Pancreas (tissue), 10 donors: ENCODE results near the gene MOGAT2. TPM values are rescaled to one million over a fixed set of nuclear protein-coding genes. Genes with fewer than 3 reads are reported as not detected.
A peak's percentile ranks its signal among the peaks of the same experiment; 100 is the strongest.

Experiments
- ATAC-seq, 4 donors: fragments of 200-7000 bp; cut with Tn5 transposase; one replicate each; pipeline versions ENCODE4 v1.8.0 to v1.9.1; 2020; ENCODE audit warnings: mild to moderate bottlenecking in 4 of 4, moderate library complexity in 4 of 4
- DNase-seq, 6 donors: peaks; one replicate each; pipeline ENCODE4 v3.0.0-alpha.2; 2020
- FAIRE-seq: peaks from 2 replicates; lab custom pipeline; 2012; peaks lifted over from hg19 to GRCh38; lab: Jason Lieb, UNC
- H3K27ac ChIP-seq, 4 donors: fragments of 200-600 bp; sonication (generic); 1 replicate in 3 of 4; 2 replicates in 1 of 4; pipeline versions ENCODE4 v1.5.0 to v1.8.0; 2020
- H3K27me3 ChIP-seq, 4 donors: fragments of 200-600 bp; one replicate each; pipeline ENCODE4 v1.8.0; 2021
- H3K36me3 ChIP-seq, 3 donors: fragments of 200-600 bp; sonication (generic) in 1 of 3; one replicate each; pipeline versions ENCODE4 v1.5.0 to v1.8.0; 2020 to 2021
- H3K4me1 ChIP-seq, 3 donors: fragments of 200-600 bp; one replicate each; pipeline ENCODE4 v1.8.0; 2021
- H3K4me3 ChIP-seq, 4 donors: fragments of 200-600 bp; sonication (generic) in 2 of 4; one replicate each; pipeline versions ENCODE4 v1.5.0 to v1.8.0; 2020 to 2021
- H3K9me3 ChIP-seq, 4 donors: fragments of 200-600 bp; one replicate each; pipeline ENCODE4 v1.8.0; 2021
- WGBS, 2 donors: extraction: QIAGEN DNeasy Blood & Tissue Kit; methylation state at CpG; one replicate each; pipeline ENCODE4 v1.1.7; 2013; 5-methylcytosine and 5-hydroxymethylcytosine counted together
- intact Hi-C, 3 donors: fragments of 100-400 bp; cut with DNase I; formaldehyde crosslinking; loops; one replicate each; pipeline versions ENCODE4 v1.11.1 to v1.14.2; 2022
- polyA plus RNA-seq, 2 donors: library from polyadenylated mRNA; stranded (reverse); fragments of 200-250 nt; gene quantifications; one replicate each; pipeline ENCODE4 v1.2.3, GENCODE V29; 2013
- total RNA-seq, 6 donors: library from RNA; stranded (reverse); fragmentation: NEBNext Ultra II Directional in 4 of 6; extraction: Animal tissue kit (Norgen Biotek cat#: 25700) in 4 of 6; gene quantifications; one replicate each; pipeline versions ENCODE4 v1.2.1 to v1.2.4, GENCODE V29; 2021 to 2023
- TF ChIP-seq, protein P1 (sequence below), 4 donors: fragments of 200-600 bp; sonication (generic) in 3 of 4; IDR thresholded peaks; one replicate each; pipeline versions ENCODE4 v1.5.0 to v1.8.0; 2021; ENCODE audit warnings: antibody characterized with exemption in 4 of 4
- donor health status: healthy with polysubstance abuse.
- donor health status: DM: no; HTN: no; CAD: no; lungs with moderate emphysema.
- donor health status: DM: no; HTN: no; CAD: no.
- donor health status: control.
- donor health status: control.
- donor health status: Bipolar disorder and iron deficiency.
- donor health status: DM: yes; HTN: yes; CAD: no.
- donor health status: DM: no; HTN: no; CAD: no.
- donor health status: DM: no; HTN: no; CAD: no.
- donor health status: DM: yes; HTN: yes; CAD: no.

Gene MOGAT2
- total and polyA plus RNA-seq, 8 donors = 0.08 to 0.09 (median 0.09) TPM; not detected in 5

DNA sequence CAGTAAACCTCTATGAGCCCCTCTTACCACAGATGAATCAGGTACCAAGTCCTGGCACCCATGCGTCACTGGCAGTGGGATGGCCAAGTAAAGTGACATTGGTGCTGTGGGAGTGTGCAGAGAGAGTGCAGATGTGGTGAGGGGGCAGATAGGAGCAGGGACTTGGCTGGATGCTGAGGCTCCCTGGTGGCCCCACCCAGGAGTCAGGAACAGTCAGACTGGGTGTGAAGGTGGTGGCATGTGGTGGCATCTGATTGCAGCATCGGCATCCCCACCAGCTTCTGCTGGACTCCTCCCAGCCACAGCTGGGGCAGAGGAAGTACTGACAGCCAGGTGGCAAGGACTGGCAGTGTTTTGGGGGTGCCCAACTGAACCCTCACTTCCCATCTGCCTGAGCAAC, 62.3 kb downstream of the MOGAT2 start:
- TF ChIP-seq, protein P1, sequence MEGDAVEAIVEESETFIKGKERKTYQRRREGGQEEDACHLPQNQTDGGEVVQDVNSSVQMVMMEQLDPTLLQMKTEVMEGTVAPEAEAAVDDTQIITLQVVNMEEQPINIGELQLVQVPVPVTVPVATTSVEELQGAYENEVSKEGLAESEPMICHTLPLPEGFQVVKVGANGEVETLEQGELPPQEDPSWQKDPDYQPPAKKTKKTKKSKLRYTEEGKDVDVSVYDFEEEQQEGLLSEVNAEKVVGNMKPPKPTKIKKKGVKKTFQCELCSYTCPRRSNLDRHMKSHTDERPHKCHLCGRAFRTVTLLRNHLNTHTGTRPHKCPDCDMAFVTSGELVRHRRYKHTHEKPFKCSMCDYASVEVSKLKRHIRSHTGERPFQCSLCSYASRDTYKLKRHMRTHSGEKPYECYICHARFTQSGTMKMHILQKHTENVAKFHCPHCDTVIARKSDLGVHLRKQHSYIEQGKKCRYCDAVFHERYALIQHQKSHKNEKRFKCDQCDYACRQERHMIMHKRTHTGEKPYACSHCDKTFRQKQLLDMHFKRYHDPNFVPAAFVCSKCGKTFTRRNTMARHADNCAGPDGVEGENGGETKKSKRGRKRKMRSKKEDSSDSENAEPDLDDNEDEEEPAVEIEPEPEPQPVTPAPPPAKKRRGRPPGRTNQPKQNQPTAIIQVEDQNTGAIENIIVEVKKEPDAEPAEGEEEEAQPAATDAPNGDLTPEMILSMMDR (IDR thresholded peaks at IDR 0.05) = no peak
- DNase-seq = peak in 1 of 6 donors; percentile 30
- Histone ChIP-seq H3K27ac (no peak overlapping the region), H3K9me3 (no peaks in the 10 kb centered on the region), H3K4me1 (no peaks in the 10 kb centered on the region), H3K4me3 (no peak overlapping the region), H3K27me3 (no peaks in the 10 kb centered on the region), H3K36me3 (no peaks in the 10 kb centered on the region)
- no peak for ATAC-seq
- intact Hi-C loops = no loop called here
- 86 to 95% methylated on average over 2 of the region's 2 CpGs for WGBS, 2 donors
- no peak for FAIRE-seq

DNA sequence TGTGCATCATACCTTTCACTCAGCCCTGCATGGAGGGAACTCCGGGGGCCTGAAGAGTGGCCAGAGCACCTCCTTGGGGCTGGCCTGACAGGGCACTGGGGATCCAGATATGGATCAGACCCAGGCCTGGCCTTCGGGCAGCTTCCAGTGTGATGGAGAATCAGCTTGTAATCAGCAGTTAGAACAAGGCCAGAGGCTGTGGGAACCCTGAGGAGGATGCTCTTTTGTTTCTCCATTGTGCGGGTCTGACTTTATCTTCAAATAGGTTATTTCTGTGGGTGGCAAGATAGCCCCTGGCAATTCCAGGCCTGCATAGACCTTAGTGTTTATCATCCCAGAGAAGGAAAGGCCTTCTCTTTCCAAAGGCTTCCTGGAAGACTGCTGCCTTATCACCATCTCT, 63.2 kb downstream of the MOGAT2 start:
- TF ChIP-seq, protein P1 (IDR thresholded peaks at IDR 0.05) = no peak
- H3K36me3 ChIP-seq = no peaks in the 10 kb centered on the region
- 86 to 89% methylated on average over 3 of the region's 3 CpGs for WGBS, 2 donors
- no peak overlapping the region for H3K27ac ChIP-seq
- FAIRE-seq (no peak), DNase-seq (peak in 1 of 6 donors; percentile 22), ATAC-seq (no peak)
- H3K9me3 ChIP-seq = no peaks in the 10 kb centered on the region
- intact Hi-C loops = no loop called here
- no peaks in the 10 kb centered on the region for H3K27me3 ChIP-seq
- H3K4me3 ChIP-seq = no peak overlapping the region
- H3K4me1 ChIP-seq = no peaks in the 10 kb centered on the region

DNA sequence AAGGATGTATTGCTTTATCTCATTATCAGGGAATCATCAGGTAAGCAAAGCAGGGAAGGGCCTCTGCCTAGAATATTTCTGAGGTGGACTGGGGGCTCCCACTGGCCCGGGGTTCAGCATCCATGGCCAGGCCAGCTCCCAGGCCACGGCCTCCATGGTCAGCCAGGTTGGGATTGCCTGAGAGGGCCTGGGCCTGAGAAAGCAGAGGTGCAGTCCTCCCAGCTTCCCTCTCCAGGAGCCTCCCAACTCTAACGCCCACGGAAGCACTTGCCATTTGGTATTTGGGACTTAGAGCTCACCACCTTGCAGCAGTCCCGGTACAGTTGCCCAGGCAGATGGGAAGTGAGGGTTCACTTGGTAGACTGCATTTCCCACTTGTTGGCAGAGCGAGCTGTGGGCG, 63.7 kb downstream of the MOGAT2 start:
- ATAC-seq (no peak), DNase-seq (peak in 1 of 6 donors; percentile 26), FAIRE-seq (no peak)
- TF ChIP-seq, protein P1 (IDR thresholded peaks at IDR 0.05) = no peak
- peaks cover 0 to 3% (median 0%) of the 10 kb centered on the region in 3 donors for H3K4me1 ChIP-seq
- H3K27ac ChIP-seq = no peak overlapping the region
- intact Hi-C loops = no loop called here
- WGBS, 2 donors = 96 to 97% methylated on average over 7 of the region's 7 CpGs
- no peaks in the 10 kb centered on the region for H3K9me3 ChIP-seq
- no peaks in the 10 kb centered on the region for H3K27me3 ChIP-seq
- H3K36me3 ChIP-seq = no peaks in the 10 kb centered on the region
- H3K4me3 ChIP-seq = no peak overlapping the region

DNA sequence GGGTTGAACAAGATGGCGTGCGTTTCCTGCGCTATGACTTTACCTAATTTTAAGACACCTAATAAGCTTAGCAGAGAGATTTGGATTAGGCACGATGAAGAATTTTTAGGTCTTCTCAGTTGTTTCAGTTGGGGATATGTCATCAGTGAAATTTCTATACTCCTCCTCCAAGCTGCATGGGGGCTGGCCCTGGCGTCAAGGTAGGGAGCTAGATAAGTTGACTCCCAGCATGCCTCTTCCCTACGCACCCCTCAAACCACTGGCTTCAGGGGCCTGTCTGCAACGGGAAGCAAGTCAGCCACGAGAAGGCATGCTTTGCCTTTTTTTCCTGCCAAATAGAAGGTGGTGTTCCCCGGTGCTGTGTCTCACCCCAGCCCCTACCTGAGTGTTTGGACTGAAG, 64.2 kb downstream of the MOGAT2 start:
- no peak overlapping the region for H3K4me3 ChIP-seq
- H3K36me3 ChIP-seq = no peaks in the 10 kb centered on the region
- no peak overlapping the region for H3K27ac ChIP-seq
- FAIRE-seq = no peak
- 95% methylated on average over 9 of the region's 9 CpGs for WGBS, 2 donors
- no peaks in the 10 kb centered on the region for H3K9me3 ChIP-seq
- ATAC-seq = no peak
- TF ChIP-seq, protein P1 (IDR thresholded peaks at IDR 0.05) = no peak
- DNase-seq = peak in 1 of 6 donors; percentile 6
- H3K4me1 ChIP-seq = peaks cover 0 to 3% (median 0%) of the 10 kb centered on the region in 3 donors
- intact Hi-C loops = no loop called here
- no peaks in the 10 kb centered on the region for H3K27me3 ChIP-seq

Other genes with a start within 250 kb of the MOGAT2 start
- 10 to 100 TPM; 24.3 to 72.7 (median 31.8) TPM for gene GDPD5, start 191.9 kb upstream of the MOGAT2 start, total RNA-seq
- 10 to 100 TPM; 33.4 to 92.9 TPM for gene GDPD5, start 191.9 kb upstream of the MOGAT2 start, polyA plus RNA-seq
- gene SERPINH1, start 155.6 kb upstream of the MOGAT2 start, total RNA-seq = 10 to 100 TPM in 5 of 6 donors, 1 to 10 TPM in 1; 9.3 to 87.7 (median 18.2) TPM
- 10 to 100 TPM; 22.7 to 25.9 TPM for gene SERPINH1, start 155.6 kb upstream of the MOGAT2 start, polyA plus RNA-seq
- gene MAP6, start 48.8 kb upstream of the MOGAT2 start, total RNA-seq = 1 to 10 TPM in 5 of 6 donors, under 1 TPM in 1; 0.88 to 3.2 (median 2.0) TPM
- gene MAP6, start 48.8 kb upstream of the MOGAT2 start, polyA plus RNA-seq = 10 to 100 TPM in 1 of 2 donors, 1 to 10 TPM in 1; 4.2 to 17.4 TPM
- 10 to 100 TPM in 2 of 6 donors, 1 to 10 TPM in 1, under 1 TPM in 3; 0.56 to 15.7 (median 1.2) TPM for gene DGAT2, start 50.9 kb downstream of the MOGAT2 start, total RNA-seq
- gene DGAT2, start 50.9 kb downstream of the MOGAT2 start, polyA plus RNA-seq = 1 to 10 TPM; 3.0 to 4.0 TPM
- gene UVRAG, start 97.4 kb downstream of the MOGAT2 start, total RNA-seq = 10 to 100 TPM in 2 of 6 donors, 1 to 10 TPM in 4; 5.1 to 17.2 (median 8.6) TPM
- gene UVRAG, start 97.4 kb downstream of the MOGAT2 start, polyA plus RNA-seq = 1 to 10 TPM; 3.3 to 5.7 TPM